ENCODE data around the gene E2F3.

GRCh38 chr6:20362623-20363022 lies 39.1 kb upstream of the E2F3 start:
- TF ChIP-seq GFI1B (tag by site-specific recombination; IDR thresholded peaks at IDR 0.05): no peak
- TF ChIP-seq HOXD13 (CRISPR knock-in tag; IDR thresholded peaks at IDR 0.05; ENCODE audit: borderline replicate concordance): no peak
- no peak for TF ChIP-seq ZNF544 (tag by site-specific recombination; IDR thresholded peaks at IDR 0.05)
- no peak for TF ChIP-seq CTCF (tag by site-specific recombination; IDR thresholded peaks at IDR 0.05)
- no peak for TF ChIP-seq ZNF121 (tag by site-specific recombination; IDR thresholded peaks at IDR 0.05)
- no peak for TF ChIP-seq ELK4 (IDR thresholded peaks at IDR 0.05; ENCODE audit: borderline replicate concordance, low read depth, low read length)
- no peak for TF ChIP-seq ZNF24 (tag by site-specific recombination; IDR thresholded peaks at IDR 0.05)
- TF ChIP-seq KLF16 (tag by site-specific recombination; IDR thresholded peaks at IDR 0.05): no peak
- TF ChIP-seq PBX3 (CRISPR knock-in tag; IDR thresholded peaks at IDR 0.05): no peak
